Measurements from ENCODE around the gene IL11. TPM values are rescaled to one million over a fixed set of nuclear protein-coding genes. Genes with fewer than 3 reads are reported as not detected.

The IL11 gene
- total RNA-seq (2021), result 3.8 and 3.9 TPM in 2 replicates
- long read RNA-seq, result 0 reads

DNA sequence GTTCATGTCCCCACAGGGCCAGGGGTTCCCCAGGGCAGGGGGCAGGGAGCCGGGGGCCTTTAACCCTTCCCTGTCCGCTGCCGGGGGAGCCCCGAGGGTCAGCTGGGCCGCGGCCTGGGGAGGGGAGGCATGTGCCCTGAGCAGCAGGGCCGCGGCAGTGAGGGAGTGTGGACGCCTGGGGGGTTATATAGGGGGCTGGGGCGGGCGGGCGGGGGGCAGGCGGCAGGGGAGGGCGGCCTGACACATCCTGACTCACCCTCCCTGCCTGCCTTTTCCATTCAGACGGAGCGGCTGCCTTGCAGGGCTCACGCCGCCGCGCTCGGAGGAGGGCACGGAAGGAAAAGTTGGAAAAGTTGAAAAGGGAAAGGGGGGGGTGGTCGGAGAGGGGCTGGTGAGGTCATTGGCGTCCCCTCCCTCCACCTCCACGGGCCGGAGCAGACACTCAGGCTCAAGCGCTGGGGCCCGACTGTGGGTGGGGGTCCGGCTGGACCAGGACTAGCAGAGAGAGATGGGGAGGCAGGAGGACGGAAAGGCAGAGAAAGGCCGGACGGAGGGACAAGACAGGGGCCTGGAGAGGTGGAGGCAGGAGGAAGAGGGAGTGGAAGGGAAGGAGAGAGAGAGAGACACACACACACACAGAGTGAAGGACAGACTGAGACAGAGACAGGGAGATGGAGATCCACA lies at the start of gene IL11:
Gene IL11, minus strand, starts transcription at position 159 of the 684 bp plus-strand sequence. Its CDS starts 153 bp downstream, at position 6.
- H3K9me3 Mint-ChIP-seq, result peaks cover 0 to 5% of the 10 kb centered on the region in 2 experiments; a peak in 2 of 5 replicates
- H4K20me1 ChIP-seq (ENCODE audit: control insufficient read depth, insufficient read depth, insufficient read length), result no peaks in the 10 kb centered on the region
- peak within 1 kb of the TSS in 1 of 3 experiments; percentile 63; a peak in 2 of 7 replicates for H3K27ac Mint-ChIP-seq
- H3K36me3 Mint-ChIP-seq (ENCODE audit: insufficient read depth in 1 of 3, low read depth in 3 of 3), result peaks cover 0 to 6% (median 0%) of the 10 kb centered on the region in 3 experiments; a peak in 1 of 7 replicates
- H3K27me3 ChIP-seq (ENCODE audit: insufficient read depth, low read length), result peaks cover 5% of the 10 kb centered on the region
- H2BK12ac ChIP-seq (ENCODE audit: insufficient read length, low read depth, low read length), result no peak within 1 kb of the TSS
- peak within 1 kb of the TSS; percentile 71 to 89 for H3K4me3 Mint-ChIP-seq
- no peak within 1 kb of the TSS for H3K18ac ChIP-seq (ENCODE audit: insufficient read length, low read depth, low read length)
- H4K8ac ChIP-seq (replicated peaks; ENCODE audit: insufficient read length, low read depth, low read length), result no peak within 1 kb of the TSS
- H3K56ac ChIP-seq (ENCODE audit: insufficient read length, low read depth, low read length), result no peak within 1 kb of the TSS
- H2BK5ac ChIP-seq (ENCODE audit: insufficient read length, low read length), result no peak within 1 kb of the TSS
- H3K27me3 Mint-ChIP-seq (ENCODE audit: low read depth), result peaks cover 74% of the 10 kb centered on the region
- H3K23me2 ChIP-seq (ENCODE audit: insufficient read length, low read depth, low read length, poor library complexity, severe bottlenecking), result peaks cover 10% of the 10 kb centered on the region
- H3K14ac ChIP-seq (ENCODE audit: insufficient read depth, low read length), result no peak within 1 kb of the TSS; the same call in 1 of the 2 replicates
- no peak within 1 kb of the TSS for H4K91ac ChIP-seq (ENCODE audit: insufficient read length, low read depth, low read length)
- no peak within 1 kb of the TSS for H2BK15ac ChIP-seq (ENCODE audit: low read depth, low read length)
- no peaks in the 10 kb centered on the region for H3K79me2 ChIP-seq (ENCODE audit: insufficient read depth, low read length)
- H4K5ac ChIP-seq (ENCODE audit: insufficient read length, low read depth, low read length), result no peak within 1 kb of the TSS
- H3K9ac ChIP-seq (ENCODE audit: extremely low read depth, insufficient read length, low read length), result no peak within 1 kb of the TSS
- H3T11ph ChIP-seq (ENCODE audit: low read length), result no peak within 1 kb of the TSS
- H3K4me1 Mint-ChIP-seq, result peaks cover 28 to 44% of the 10 kb centered on the region in 2 experiments
- no CpG with 5 or more reads among the region's 32 CpGs for WGBS (ENCODE audit: extremely low coverage, insufficient read length, low lambda C conversion rate)
- no peaks in the 10 kb centered on the region for H3K79me1 ChIP-seq (ENCODE audit: insufficient read depth, low read depth, low read length, poor library complexity, severe bottlenecking)
- no peak within 1 kb of the TSS for H2BK20ac ChIP-seq (ENCODE audit: low read depth, low read length, poor library complexity, severe bottlenecking)
- DNase-seq, result no peak
- no peaks in the 10 kb centered on the region for H3K9me3 ChIP-seq (ENCODE audit: control insufficient read depth, low read depth, low read length)
- no peak within 1 kb of the TSS for H2AFZ ChIP-seq (ENCODE audit: low read length)
- H2AK5ac ChIP-seq (ENCODE audit: insufficient read length, low read length), result no peak within 1 kb of the TSS
- H3K27ac ChIP-seq (ENCODE audit: insufficient read length, low read depth, low read length), result no peak within 1 kb of the TSS
- no peak within 1 kb of the TSS for H3K23ac ChIP-seq (ENCODE audit: insufficient read length, low read depth, low read length)
- TF ChIP-seq, protein P1, sequence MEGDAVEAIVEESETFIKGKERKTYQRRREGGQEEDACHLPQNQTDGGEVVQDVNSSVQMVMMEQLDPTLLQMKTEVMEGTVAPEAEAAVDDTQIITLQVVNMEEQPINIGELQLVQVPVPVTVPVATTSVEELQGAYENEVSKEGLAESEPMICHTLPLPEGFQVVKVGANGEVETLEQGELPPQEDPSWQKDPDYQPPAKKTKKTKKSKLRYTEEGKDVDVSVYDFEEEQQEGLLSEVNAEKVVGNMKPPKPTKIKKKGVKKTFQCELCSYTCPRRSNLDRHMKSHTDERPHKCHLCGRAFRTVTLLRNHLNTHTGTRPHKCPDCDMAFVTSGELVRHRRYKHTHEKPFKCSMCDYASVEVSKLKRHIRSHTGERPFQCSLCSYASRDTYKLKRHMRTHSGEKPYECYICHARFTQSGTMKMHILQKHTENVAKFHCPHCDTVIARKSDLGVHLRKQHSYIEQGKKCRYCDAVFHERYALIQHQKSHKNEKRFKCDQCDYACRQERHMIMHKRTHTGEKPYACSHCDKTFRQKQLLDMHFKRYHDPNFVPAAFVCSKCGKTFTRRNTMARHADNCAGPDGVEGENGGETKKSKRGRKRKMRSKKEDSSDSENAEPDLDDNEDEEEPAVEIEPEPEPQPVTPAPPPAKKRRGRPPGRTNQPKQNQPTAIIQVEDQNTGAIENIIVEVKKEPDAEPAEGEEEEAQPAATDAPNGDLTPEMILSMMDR (conservative IDR thresholded peaks at IDR 0.05), result no peak
- H3K4me1 ChIP-seq (ENCODE audit: insufficient read depth, low read length), result no peaks in the 10 kb centered on the region
- no peak within 1 kb of the TSS for H2BK120ac ChIP-seq (ENCODE audit: low read depth, low read length, poor library complexity, severe bottlenecking)
- H3K4ac ChIP-seq (ENCODE audit: low read depth, low read length), result no peak within 1 kb of the TSS
- H3K4me2 ChIP-seq (ENCODE audit: insufficient read depth, insufficient read length, low read length), result peak within 1 kb of the TSS; percentile 76

Data from H9 (cell line).